GM21619 (cell line): ENCODE measurements around the gene ZAP70.

Experiments used
- ATAC-seq: cut with Tn5 transposase; IDR thresholded peaks from one replicate; pipeline ENCODE4 v1.9.1; 2021; ENCODE audit not compliant: unreplicated experiment

The ZAP70 gene

DNA sequence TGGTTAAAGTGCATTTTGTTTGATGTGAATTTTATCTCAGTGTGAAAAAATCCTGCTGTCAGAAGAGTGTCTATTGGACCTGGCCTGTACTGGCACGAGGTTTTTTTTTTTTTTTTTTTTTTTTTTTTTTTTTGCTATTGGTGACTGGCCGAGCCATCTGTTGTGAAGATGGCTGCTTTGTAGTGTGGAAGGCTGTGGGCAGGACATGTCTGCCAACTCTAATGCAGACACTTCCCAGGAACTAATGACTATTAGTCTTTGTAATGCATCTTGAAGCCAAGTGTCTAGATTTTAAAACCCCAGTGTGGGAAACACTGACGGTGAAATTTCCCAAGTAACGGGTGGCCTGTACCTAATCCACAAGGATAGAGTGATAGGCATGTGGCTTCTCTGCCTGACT lies 34.3 kb downstream of the ZAP70 start:
- no peak for ATAC-seq

DNA sequence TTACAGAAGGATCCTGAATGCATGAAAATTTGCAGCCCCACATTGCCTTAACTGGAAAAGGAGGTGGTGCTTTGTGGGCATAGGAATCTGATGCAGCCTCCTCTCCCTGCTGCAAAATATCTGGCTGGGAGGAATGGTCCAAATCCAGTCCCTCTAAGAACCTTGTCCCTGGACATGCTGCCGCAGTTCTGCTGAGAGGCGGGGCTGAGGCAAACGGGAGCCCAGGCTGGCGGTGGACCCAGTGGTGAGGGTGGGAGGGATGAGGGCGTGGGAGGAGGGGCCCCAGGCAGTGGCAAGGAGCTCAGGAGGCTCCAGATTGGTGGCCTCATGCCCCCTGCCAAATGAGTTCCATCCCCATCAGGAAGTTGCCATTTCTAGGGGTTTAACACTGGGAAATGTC lies 36.2 kb downstream of the ZAP70 start:
- no peak for ATAC-seq

DNA sequence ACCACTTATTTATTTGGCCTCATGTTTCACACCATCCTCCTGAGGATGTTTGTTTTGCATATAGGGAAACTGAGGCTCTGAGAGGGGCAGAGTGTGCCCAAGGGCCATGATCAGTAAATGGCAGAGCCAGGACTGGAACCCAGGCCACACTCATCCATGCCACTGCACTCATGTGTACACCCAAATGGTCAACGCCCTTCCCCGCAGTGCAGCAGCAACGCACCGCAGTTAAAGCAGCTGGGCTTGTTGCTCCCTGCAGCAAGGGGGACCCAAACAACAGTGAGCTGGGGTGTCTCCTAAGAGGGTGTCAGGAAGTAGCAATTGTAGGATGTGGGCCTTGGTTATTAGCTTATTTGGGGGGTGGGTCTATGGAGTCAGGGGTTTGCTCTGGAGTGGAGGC lies 36.6 kb downstream of the ZAP70 start:
- ATAC-seq, result no peak

DNA sequence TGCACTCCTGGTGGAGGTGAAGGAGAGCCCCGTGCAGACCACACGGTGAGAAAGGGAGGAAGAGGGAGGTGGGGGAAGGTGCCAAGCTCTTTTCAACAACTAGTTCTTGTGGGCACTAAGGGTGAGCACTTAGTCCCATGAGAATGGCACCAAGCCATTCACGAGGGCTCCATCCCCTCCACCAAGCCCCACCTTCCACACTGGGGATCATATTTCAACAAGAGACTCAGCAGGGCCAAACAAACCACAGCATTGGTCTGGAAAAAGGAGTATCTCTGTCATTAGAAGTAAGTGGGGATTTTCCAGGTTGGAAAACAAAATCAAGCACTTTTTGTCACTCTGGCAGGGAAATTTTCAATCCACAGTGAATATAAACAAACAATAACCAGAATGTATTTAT lies 38.4 kb downstream of the ZAP70 start:
- ATAC-seq, result no peak

DNA sequence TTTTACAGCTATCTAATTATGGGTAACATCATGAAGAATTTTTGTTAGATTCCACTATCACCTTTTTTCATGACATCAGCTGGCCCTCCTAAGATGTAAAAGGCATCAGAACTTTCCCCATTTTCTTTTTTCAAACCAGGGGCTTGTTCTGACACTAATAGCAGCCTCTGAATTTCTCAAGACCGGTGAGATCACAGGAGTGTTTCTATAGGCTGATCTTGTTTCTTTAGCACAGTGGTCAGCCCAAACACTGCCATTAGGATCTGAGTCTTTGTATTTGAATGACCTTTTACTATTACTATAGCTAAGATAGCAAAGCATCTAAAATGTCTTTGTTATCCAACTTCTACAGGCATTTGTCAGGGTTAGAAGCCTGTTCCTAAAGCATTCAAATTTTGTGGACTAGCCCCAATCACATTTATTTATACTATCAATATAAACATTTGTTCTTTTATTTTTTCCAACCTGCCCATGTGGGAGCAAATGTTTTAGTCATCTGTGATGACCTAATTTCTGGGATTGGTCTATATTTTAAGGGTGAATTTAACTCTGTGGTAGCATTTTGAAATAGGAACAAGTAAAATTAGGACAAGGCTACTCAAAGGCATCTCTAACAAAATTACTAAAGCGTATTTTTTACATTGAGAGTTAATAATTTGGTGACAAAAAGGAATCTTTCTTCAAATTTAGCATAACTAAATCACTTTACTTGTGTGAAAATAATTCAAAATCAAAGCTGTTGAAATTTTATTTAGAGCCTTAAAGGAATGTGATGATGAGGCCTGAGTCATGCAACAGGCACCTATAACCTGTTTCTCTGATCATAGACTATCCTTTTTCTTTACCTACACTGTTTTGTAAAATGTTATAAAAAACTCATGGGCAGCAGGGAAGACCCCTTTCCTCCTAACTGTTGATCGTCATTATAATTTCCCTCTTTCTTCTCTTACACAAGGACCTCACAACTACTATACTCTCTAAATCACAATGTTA lies 39.3 kb downstream of the ZAP70 start:
- ATAC-seq, result no peak

DNA sequence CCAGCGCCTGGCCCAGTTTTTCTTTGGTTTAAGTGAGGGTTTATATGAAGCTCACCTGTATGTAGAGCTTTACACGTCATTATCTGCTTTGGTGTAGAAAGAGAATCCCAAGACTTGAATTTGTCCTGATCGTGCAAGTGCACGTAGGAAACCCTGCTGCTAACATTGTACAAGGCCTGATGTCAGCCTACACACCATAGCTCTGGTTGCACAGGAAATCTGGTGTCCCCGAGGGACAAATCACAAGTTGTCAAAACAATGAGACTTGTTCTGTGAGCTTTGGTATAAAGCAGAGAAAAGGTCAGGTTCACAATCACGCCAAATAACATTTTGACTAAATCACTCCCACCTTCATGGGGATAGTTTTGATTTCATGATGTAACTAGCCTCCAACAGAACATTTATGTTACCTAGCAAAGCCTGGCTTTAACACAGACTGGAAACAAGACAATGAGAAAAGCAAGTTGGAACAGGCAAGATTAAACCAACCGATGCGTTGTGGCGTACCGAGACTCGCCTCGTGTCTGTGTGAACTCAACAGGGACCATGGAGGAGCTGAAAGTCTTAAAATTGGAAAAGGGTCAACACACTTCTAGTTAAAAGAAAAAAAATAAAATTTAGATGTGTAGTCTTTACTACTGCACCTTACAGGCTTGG lies 41.4 kb downstream of the ZAP70 start:
- no peak for ATAC-seq

DNA sequence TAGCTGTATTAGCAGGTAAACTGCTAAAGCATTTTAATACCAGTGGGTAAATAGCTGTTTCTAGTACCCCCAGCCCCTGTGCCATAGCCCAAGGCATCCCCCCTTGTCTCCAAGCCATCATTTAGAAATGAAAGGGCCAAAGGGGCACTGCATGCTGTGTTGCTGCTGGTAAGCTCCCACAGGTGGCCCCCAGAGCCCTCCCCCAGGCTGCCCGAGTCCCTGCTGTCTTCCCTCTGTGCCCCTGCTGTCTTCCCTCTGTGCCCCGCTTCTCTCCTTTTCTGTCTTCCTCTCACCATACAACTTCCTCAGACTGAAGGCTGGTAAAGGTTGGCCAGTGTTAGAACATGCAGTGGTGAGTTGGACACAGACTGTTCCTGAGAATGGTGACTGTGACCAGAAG lies 42.1 kb downstream of the ZAP70 start:
- ATAC-seq, result no peak

DNA sequence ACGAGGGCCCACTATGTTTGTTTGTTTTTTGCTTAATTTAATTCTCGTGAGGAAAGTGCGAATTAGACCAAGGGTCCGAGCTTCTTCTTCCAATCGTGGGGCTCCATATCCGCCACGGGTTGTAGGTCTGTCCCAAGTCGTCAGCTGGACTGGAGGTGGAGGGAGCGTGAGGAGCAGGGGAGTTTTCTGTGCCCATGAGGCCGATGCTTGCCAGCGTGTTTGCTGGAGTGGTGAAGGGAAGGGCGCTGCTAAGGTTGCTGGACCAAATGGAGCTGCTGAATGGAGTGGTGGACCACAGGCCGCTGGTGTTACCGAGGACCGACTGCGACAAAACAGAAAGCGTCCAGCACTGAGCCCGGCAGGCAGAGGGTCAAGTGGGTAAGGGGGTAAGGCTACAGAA lies 43.7 kb downstream of the ZAP70 start:
- ATAC-seq, result no peak

DNA sequence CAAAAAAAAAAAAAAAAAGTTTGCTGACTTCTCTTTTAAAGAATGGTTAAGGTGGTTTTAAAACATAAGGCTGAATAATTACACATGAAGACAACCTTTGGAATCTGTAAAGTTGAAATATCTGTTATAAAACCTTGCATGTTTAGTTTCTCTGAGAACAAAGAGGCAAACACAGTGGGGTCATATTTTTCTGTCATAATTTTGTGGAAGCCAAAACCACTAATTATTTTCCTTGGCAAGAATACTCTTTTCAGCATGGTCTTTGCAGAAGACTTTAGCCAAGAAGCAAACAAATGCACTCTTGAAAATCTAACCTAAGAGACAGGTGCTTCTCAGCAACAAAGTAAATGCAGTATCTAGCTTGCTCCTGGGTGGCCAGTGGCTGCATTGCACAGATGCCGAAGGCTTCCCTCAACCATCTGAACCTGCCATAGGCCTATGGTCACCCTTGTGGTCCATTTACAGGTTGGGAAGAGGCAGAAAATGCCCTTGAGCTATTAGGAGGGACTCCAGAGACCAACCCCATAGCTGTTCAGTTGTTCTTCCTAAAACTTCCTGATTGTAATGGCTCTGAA lies 44.8 kb downstream of the ZAP70 start:
- ATAC-seq, result no peak

DNA sequence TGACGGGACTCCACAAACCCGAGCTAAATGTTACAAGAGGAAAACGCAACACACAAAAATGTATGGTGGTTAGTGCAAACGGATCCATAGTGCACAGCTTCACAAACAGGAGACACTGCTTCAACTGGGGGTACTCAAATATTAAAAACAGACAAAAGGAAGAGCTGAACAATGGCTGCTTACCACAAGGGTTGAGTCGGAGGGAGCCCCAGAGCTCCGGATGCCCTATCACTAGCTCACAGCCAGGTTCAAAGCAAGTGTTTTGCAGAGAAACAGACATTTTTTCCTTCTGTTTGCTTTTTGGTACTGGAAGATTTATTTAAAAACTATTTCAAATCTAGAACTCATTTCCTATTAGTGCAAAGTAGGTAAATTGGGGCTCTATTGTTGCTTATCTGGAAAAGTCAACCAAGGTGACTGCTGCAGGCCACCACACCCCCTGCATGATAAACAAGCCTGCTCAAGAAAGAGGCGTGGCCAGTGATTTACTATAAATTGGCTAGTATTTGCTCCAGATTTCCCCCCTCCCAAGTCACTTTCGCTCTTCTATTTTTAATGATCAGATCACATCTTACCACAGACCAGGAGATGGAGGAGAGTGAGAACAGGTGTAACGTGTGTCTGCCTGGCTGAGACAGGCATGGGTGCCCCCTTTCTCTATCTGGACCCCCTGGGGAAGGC lies 46.5 kb downstream of the ZAP70 start:
- ATAC-seq, result no peak

DNA sequence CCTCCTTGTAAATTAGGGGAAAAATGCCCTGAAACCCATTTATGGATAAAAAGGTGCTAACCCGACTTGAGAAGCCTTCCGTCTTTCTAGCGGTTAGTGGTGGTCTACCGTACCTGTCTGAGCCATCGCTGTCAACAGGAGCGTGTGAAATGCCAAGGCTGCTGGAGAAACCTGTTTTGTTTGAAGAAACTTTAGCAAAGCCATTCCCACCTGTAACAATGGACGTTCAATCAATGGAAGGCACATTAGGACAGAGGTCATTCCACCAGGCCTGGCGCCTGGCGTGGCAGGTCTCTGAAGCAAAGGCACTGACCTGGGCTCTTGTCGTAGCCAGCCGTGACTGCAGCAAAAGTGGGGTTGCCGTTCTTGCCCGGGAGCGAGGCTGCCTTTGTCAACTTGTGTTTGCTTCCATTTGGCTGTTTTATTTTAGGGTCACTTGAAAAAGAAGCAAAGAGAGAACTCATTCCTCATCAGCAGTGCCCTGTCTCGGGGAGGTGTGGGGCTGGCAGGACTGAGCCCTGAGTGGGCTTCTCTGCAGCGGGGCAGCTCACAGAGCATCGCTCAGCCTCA lies 47.2 kb downstream of the ZAP70 start:
- ATAC-seq, result no peak

DNA sequence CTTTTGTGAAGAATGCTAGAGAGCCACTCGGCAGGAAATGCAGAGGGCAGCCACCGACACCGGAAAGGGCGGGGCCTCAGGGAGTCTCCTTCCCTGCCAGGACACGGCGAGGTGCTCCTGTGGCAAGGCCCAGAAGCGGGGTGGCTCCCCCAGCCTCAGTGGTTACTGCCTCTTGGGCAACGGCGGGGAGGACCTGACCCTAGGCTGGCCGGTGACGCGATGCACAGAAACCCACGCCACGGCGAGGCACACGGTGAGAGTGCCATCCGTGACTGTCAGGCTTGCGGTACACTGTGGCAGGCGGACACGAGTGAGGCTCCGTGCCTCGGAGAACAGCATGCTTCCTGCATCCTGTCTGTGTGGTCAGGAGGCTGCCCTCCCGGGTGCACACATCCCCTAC lies 47.8 kb downstream of the ZAP70 start:
- ATAC-seq, result no peak

DNA sequence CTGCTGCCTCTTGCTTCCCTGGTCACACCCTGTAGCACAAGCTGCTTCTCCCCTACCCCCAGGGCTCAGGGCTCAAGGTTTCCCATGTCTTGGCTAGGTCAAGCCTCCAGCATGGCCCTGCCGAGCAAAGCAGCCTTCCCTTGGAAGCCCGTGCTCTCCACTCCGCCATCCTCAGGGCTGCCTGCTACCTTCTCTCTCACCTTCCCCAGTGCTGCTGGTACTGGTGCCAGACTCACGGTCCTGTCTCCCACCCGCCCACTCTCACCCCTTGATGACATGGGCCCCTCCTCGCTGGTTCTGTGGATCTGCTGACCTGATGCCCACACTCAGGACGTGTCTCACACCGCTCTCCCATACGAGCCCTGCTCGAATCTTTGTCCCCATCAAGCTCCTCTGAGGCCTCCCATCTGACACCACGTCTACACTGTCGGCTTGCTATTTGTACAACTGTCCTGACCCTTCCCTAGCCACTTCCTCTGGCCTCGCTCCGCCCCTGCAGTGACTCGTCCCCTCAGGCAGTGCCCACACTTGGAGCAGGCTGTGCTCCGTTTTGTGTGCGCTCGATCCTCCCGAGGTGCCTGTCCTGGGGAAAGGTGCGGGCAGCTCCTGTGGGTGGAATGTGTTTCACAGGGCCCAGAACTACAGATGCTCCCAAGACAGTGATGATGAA lies 49.9 kb downstream of the ZAP70 start:
- no peak for ATAC-seq

DNA sequence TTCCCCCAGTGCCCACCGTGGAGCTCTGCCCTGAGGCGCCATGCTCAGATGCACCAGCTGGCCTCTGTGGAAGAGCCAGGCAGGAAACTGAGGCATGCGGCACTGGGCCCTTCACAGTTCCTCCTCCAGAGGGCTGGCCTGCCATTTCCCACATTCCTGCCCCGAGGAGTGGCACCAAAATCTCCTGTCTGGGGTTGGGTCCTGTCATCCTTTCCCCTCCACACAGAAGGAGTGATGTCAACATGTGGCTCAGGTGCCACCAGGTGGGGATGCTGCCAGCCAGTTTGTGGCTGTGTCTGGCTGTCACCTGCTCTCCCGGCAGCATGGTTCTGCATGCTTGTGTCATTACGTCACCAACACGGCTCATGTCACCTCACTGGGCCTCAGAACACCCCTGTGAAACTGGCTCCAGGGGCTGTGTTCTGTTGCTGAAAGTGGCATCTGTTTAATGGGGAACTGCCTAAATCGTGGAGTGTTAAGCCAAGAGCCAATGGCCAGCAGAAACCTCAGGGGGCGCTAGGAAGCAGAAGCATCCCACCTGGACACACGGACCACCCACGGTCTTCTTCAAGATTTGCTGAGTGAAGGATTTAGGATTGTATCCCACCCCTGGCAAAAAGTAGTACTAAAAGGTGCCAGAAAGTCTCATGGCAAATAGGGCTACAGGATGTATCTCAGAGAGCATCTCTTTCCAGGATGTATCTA lies 51.3 kb downstream of the ZAP70 start:
- no peak for ATAC-seq

DNA sequence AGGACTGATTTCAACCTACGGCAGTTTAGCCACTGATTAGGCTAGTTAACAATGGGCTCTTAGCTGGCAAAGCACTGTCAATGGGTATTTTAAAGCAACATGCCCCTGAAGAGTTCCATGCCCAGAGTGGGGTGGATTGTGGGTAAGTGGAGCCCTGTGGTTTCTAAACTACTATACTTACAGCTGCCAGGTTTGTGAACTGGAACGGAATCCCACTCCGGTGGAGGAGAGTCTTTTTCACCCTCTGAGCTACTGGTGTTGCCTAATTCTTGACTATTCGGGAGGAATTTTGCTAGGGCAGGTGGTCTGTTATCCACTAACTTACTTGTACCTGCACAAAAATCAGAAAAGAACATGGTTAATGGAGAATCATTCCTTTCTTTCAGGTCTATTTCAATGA lies 52.6 kb downstream of the ZAP70 start:
- no peak for ATAC-seq

DNA sequence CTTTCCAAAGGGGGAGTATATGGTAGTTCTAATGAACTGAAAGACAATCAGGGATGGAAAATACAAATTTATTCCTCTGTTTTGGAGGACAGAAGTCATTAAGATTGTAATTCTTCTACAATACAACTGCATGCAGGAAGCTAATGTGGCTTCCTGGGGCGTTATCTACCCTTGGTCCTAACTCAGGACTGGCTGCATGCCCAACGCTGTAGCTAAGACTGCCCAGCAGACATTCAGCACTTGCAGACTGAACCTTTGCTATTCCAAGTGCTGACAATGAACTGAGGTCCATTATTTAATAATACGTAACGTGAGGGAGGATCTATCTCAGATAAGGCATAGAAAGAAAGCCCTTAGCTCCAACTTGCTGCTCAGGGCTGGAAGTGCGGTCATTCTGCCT lies 53.2 kb downstream of the ZAP70 start:
- ATAC-seq, result no peak

DNA sequence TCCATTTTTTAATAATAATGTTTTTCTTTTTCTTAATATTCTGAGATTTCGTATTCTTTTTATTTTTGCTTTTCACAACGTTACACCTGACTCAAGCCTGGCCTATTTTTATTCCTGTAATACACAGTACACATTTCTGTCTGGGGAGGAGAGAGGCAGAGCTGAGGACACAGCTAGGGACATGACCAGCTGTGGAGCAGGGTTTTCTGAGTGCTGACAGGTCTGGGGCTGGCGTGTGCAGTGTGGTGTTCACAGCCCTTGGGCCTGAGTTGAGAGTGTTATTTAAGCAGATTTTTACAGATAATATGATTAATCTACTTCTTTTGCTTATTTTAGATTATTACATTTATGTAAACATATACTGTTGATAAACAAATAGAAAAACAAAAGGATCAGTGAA lies 55.9 kb downstream of the ZAP70 start:
- ATAC-seq, result no peak

DNA sequence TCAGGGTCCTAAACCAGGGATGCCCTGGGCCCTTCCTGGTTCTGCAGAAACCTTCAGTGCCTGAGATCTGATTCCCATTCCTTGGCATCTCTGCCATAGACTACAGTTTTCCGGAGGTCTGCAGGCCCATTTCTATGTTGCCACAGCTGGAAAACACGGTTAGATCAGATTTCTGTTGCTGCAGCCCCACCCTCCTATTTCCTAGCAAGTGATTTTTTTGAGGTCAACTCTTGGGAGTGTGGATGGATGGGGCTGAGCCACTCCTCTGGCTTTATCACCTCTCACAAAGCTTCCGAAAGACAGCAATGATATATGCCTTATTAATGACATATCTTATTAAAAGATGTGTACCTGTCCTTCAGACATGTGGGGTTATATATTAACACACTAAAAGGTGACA lies 56.3 kb downstream of the ZAP70 start:
- no peak for ATAC-seq

DNA sequence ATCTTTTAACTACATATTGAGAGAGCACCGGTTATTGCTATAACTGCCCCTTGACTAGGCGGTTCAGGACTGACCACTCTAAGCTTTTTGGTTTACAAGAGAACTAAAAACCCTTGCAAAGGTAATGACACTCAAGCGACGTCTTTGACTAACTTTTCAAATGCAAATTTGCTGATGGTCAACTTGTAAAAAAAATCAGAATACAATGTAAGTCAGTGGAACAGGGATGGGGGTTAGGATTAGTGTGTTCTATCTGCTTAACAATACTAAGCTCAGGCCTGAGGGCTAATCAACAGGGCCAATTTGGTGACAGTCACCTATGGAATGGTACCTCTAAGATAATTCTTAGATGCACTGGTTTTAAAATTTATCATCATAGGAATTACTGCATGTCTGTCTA lies 57.1 kb downstream of the ZAP70 start:
- ATAC-seq, result no peak

DNA sequence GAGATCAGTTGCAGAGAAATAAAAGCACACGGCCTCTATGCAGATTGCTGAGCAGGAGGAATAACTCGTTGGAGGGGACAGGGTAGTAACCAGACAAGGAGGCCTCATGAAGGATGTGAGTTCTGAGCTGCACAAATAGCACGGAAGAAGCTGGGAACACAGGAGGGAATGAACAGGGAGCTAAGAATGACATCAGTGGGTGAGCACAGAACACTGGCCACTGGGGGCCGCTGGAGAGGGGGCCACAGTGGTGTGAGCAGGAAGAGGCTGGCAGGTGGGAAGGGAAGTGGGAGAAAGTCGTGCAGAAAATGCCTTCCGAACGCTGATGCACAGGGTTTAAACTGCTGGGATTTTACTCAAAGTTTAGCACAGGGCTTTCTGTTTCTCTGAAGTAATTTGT lies 61.0 kb downstream of the ZAP70 start:
- ATAC-seq, result no peak
